Measurements from ENCODE around the gene MRPS15. TPM values are rescaled to one million over a fixed set of nuclear protein-coding genes. Genes with fewer than 3 reads are reported as not detected.

The MRPS15 gene
- total and polyA plus RNA-seq, 2 of the 13 experiments (the other 11 are each of a cell fraction or from before 2014, with no cell fraction given): 59.0 to 113 TPM

DNA sequence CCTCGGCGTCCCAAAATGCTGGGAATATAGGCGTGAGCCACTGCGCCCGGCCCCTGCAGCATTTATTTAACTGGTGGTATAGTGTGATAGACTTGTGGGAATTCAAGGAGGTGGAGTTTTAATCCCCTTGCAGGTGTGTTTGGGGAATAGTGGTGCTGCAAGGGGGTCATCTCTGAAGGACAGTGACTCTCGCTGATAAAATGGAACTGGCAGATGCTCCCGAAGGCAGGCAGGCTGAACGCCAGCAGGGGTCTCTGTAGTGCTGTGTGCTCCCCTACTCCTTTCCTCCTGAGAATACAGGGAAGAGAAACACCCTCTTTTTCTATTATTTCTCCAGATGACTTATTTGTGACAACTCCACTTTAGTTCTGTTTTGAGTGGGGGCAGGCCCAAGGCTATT is 17.9 kb downstream of the MRPS15 start (continued):
- TF ChIP-seq, protein P1, sequence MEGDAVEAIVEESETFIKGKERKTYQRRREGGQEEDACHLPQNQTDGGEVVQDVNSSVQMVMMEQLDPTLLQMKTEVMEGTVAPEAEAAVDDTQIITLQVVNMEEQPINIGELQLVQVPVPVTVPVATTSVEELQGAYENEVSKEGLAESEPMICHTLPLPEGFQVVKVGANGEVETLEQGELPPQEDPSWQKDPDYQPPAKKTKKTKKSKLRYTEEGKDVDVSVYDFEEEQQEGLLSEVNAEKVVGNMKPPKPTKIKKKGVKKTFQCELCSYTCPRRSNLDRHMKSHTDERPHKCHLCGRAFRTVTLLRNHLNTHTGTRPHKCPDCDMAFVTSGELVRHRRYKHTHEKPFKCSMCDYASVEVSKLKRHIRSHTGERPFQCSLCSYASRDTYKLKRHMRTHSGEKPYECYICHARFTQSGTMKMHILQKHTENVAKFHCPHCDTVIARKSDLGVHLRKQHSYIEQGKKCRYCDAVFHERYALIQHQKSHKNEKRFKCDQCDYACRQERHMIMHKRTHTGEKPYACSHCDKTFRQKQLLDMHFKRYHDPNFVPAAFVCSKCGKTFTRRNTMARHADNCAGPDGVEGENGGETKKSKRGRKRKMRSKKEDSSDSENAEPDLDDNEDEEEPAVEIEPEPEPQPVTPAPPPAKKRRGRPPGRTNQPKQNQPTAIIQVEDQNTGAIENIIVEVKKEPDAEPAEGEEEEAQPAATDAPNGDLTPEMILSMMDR (CRISPR knock-in tag; IDR thresholded peaks at IDR 0.05): peak; percentile 81
- TF ChIP-seq SMC3 (IDR thresholded peaks at IDR 0.05; ENCODE audit: low read length): peak; percentile 71

DNA sequence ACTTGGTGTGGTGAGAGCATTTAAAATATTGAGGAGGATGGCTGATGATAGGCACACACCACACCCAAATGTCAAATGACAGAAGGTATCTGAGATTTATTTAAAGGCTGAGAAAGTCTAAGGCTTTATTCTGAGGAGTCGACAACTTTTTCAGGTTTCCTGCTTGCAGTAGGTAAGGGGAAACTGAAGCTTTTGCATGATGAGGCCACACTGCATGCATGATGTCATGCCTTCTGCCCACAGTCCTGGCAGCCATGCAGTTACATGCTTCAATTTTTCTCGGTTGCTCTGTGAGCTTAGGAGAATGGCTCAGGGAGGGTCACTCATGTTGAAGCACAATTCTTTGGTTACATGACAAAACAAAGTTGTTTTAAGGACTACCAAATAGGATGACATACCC is 20.9 kb downstream of the MRPS15 start:
- H3K4me3 ChIP-seq (replicated peaks in 1 of 3; ENCODE audit: insufficient read depth in 1 of 3, low read depth in 2 of 3, low read length in 3 of 3): no peak overlapping the region
- CTCF ChIA-PET (ENCODE audit: low intra/inter-chr PET ratio, low total read pairs): no interaction called here
- H4K20me1 ChIP-seq (ENCODE audit: insufficient read depth, low read length): no peaks in the 10 kb centered on the region
- no TSS peak for BruUV-seq (replicated peaks)
- no peak overlapping the region for H3K9ac ChIP-seq (ENCODE audit: insufficient read depth, low read depth, low read length)
- ATAC-seq (no peak), FAIRE-seq (no peak), DNase-seq (ENCODE audit: low spot score) (no peak)
- in situ Hi-C loops (cut with HindIII; ENCODE audit: extremely low pct_ligation_motif_present, low pct_unique_long_range_greater_than_20kb): no loop called here
- H3K27me3 ChIP-seq (ENCODE audit: control insufficient read depth in 1 of 2, insufficient read depth in 2 of 2, low read length in 2 of 2): no peaks in the 10 kb centered on the region
- WGBS (ENCODE audit: low lambda C conversion rate): 33% methylated on average over 2 of the region's 2 CpGs
- H3K36me3 ChIP-seq (replicated peaks in 1 of 2; ENCODE audit: control insufficient read depth in 1 of 2, insufficient read depth in 2 of 2, low read length in 2 of 2): no peaks in the 10 kb centered on the region
- no peak overlapping the region for H2AFZ ChIP-seq (ENCODE audit: low read length)
- no peak overlapping the region for H3K27ac ChIP-seq (ENCODE audit: extremely low read length, insufficient read depth, low read length)
- no peaks in the 10 kb centered on the region for H3K9me3 ChIP-seq (ENCODE audit: low read length)
- H3K4me1 ChIP-seq (ENCODE audit: insufficient read depth, low read length): peaks cover 13% of the 10 kb centered on the region
- H3K79me2 ChIP-seq (ENCODE audit: insufficient read depth, low read length): no peaks in the 10 kb centered on the region
- H3K4me2 ChIP-seq (ENCODE audit: low read depth, low read length): no peak overlapping the region
- POLR2A ChIA-PET: interaction anchor here (1.1 kb wide), 1 partner anchor 21 kb away, joined by 3 read pairs; the partner anchor contains the start of gene MRPS15
- intact Hi-C loops (cut with micrococcal nuclease; ENCODE audit: unreplicated experiment): no loop called here
- TF ChIP-seq MTA1 (CRISPR knock-in tag; IDR thresholded peaks at IDR 0.05; ENCODE audit: borderline replicate concordance) (no peak), ATF7 (IDR thresholded peaks at IDR 0.05) (peak; percentile 65), ATF7 (CRISPR knock-in tag; IDR thresholded peaks at IDR 0.05) (no peak)

DNA sequence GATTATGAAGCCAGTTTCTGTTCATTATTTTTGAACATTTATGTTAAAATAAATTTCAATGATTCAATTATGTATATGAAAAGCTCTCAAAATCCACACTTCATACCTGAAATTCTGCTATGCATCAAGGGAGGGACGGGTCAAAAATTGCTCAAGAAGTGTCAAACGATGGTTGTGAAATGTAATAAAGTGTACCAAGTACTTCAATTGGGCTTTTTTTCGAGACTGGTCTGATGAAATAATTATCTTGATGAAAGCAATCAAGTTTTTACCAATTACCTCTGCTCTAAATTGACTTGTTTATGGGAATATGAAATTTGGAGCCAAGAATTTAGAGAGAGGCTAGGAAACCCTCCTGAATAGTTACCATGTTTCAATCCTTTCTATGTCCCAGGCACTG is 21.8 kb downstream of the MRPS15 start:
- Histone ChIP-seq H3K4me2 (ENCODE audit: low read depth, low read length) (no peak overlapping the region), H3K27me3 (ENCODE audit: control insufficient read depth in 1 of 2, insufficient read depth in 2 of 2, low read length in 2 of 2) (no peaks in the 10 kb centered on the region), H3K4me1 (ENCODE audit: insufficient read depth, low read length) (peaks cover 13% of the 10 kb centered on the region), H3K27ac (ENCODE audit: extremely low read length, insufficient read depth, low read length) (no peak overlapping the region), H4K20me1 (ENCODE audit: insufficient read depth, low read length) (no peaks in the 10 kb centered on the region), H3K4me3 (replicated peaks in 1 of 3; ENCODE audit: insufficient read depth in 1 of 3, low read depth in 2 of 3, low read length in 3 of 3) (no peak overlapping the region), H3K36me3 (replicated peaks in 1 of 2; ENCODE audit: control insufficient read depth in 1 of 2, insufficient read depth in 2 of 2, low read length in 2 of 2) (no peaks in the 10 kb centered on the region), H2AFZ (ENCODE audit: low read length) (no peak overlapping the region), H3K9me3 (ENCODE audit: low read length) (no peaks in the 10 kb centered on the region), H3K9ac (ENCODE audit: insufficient read depth, low read depth, low read length) (no peak overlapping the region), H3K79me2 (ENCODE audit: insufficient read depth, low read length) (no peaks in the 10 kb centered on the region)
- intact Hi-C loops (cut with micrococcal nuclease; ENCODE audit: unreplicated experiment) (no loop called here), in situ Hi-C loops (cut with HindIII; ENCODE audit: extremely low pct_ligation_motif_present, low pct_unique_long_range_greater_than_20kb) (no loop called here)
- ChIA-PET POLR2A (interaction anchor here (1.3 kb wide), 1 partner anchor 22 kb away, joined by 3 read pairs; the partner anchor contains the start of gene MRPS15), CTCF (ENCODE audit: low intra/inter-chr PET ratio, low total read pairs) (no interaction called here)
- DNase-seq (ENCODE audit: low spot score) (no peak), ATAC-seq (no peak), FAIRE-seq (no peak)
- WGBS (ENCODE audit: low lambda C conversion rate): 40% methylated on average over 3 of the region's 3 CpGs
- no TSS peak for BruUV-seq (replicated peaks)
- TF ChIP-seq NFKBIZ (CRISPR knock-in tag; IDR thresholded peaks at IDR 0.05): no peak
- no peak for TF ChIP-seq PCBP1 (IDR thresholded peaks at IDR 0.05; ENCODE audit: borderline replicate concordance, low read depth, low read length)
- TF ChIP-seq, protein P2, sequence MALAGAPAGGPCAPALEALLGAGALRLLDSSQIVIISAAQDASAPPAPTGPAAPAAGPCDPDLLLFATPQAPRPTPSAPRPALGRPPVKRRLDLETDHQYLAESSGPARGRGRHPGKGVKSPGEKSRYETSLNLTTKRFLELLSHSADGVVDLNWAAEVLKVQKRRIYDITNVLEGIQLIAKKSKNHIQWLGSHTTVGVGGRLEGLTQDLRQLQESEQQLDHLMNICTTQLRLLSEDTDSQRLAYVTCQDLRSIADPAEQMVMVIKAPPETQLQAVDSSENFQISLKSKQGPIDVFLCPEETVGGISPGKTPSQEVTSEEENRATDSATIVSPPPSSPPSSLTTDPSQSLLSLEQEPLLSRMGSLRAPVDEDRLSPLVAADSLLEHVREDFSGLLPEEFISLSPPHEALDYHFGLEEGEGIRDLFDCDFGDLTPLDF (CRISPR knock-in tag; IDR thresholded peaks at IDR 0.05): no peak
- TF ChIP-seq, protein P3, sequence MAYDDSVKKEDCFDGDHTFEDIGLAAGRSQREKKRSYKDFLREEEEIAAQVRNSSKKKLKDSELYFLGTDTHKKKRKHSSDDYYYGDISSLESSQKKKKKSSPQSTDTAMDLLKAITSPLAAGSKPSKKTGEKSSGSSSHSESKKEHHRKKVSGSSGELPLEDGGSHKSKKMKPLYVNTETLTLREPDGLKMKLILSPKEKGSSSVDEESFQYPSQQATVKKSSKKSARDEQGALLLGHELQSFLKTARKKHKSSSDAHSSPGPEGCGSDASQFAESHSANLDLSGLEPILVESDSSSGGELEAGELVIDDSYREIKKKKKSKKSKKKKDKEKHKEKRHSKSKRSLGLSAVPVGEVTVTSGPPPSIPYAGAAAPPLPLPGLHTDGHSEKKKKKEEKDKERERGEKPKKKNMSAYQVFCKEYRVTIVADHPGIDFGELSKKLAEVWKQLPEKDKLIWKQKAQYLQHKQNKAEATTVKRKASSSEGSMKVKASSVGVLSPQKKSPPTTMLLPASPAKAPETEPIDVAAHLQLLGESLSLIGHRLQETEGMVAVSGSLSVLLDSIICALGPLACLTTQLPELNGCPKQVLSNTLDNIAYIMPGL (CRISPR knock-in tag; IDR thresholded peaks at IDR 0.05; ENCODE audit: borderline replicate concordance in 1 of 2, low read depth in 1 of 2): no peak
- TF ChIP-seq RAD21 (CRISPR knock-in tag; IDR thresholded peaks at IDR 0.05): no peak
- TF ChIP-seq, protein P4, sequence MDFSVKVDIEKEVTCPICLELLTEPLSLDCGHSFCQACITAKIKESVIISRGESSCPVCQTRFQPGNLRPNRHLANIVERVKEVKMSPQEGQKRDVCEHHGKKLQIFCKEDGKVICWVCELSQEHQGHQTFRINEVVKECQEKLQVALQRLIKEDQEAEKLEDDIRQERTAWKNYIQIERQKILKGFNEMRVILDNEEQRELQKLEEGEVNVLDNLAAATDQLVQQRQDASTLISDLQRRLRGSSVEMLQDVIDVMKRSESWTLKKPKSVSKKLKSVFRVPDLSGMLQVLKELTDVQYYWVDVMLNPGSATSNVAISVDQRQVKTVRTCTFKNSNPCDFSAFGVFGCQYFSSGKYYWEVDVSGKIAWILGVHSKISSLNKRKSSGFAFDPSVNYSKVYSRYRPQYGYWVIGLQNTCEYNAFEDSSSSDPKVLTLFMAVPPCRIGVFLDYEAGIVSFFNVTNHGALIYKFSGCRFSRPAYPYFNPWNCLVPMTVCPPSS (IDR thresholded peaks at IDR 0.05): no peak

Measured in HepG2 (cell line).